HG03045 (cell line): Measurements from ENCODE around the gene AHRR.

Source experiments
- ATAC-seq: cut with Tn5 transposase; IDR thresholded peaks from one replicate; pipeline ENCODE4 v1.9.1; 2021; ENCODE audit warnings: mild to moderate bottlenecking, moderate library complexity; ENCODE audit not compliant: unreplicated experiment

Gene AHRR

DNA sequence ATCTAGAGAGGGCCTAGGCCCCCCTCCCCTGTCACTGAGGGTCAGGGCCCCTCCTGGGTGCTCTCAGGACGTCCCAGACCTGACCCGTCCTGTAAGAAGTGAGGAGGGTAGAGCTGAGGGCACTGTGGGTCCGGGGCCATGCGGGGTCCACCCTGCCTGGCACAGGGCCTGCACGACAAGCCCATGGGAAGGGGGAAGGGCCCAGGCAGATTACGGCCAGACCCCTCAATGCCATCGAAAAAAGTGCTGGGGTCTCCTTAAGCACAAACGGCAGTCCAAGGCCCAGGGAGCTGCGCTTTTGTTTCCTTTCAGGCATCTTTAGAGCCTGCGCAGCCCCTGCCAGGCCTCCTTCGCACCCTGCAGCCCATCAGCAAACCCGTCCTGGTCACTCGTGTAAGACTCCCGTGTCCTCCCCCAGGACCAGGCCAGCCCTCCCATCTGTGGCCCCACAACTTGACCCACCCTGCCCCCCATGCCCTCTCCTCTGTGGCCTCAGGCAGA, 117.0 kb downstream of the AHRR start:
- ATAC-seq = no peak

DNA sequence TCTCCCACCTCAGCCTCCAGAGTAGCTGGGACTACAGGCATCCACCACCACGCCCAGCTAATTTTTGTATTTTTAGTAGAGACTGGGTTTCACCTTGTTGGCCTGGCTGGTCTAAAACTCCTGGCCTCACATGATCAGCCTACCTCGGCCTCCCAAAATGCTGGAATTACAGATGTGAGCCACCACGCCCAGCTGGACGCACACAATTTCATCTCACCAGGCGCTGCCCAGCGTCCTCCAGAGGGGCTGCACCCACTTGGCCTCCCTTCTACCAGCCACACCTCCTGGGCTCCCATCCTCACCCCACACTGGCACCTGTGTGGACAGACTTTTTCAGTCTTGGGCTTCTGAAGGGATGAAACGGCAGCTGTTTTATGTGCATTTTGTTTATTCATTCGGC, 117.7 kb downstream of the AHRR start:
- no peak for ATAC-seq

DNA sequence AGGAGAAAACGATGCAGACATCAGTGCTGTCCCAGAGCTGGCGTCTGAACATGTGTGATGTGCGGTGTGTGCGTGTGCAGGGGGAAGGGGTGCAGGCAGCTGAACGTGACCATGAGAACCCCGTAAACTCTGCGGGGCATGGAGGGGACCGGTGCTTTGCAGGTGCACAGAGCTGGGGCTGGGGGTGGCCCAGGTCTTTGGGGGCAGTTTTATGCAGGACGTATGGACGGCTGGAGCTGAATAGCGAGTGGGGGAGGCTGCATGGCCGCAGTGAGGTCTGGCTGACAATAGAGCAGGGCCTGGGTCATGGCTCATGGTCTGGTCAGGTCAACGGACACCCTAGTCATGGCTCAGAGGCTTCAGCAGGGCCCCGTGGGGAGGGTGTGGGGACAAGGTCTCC, 118.1 kb downstream of the AHRR start:
- ATAC-seq = no peak

DNA sequence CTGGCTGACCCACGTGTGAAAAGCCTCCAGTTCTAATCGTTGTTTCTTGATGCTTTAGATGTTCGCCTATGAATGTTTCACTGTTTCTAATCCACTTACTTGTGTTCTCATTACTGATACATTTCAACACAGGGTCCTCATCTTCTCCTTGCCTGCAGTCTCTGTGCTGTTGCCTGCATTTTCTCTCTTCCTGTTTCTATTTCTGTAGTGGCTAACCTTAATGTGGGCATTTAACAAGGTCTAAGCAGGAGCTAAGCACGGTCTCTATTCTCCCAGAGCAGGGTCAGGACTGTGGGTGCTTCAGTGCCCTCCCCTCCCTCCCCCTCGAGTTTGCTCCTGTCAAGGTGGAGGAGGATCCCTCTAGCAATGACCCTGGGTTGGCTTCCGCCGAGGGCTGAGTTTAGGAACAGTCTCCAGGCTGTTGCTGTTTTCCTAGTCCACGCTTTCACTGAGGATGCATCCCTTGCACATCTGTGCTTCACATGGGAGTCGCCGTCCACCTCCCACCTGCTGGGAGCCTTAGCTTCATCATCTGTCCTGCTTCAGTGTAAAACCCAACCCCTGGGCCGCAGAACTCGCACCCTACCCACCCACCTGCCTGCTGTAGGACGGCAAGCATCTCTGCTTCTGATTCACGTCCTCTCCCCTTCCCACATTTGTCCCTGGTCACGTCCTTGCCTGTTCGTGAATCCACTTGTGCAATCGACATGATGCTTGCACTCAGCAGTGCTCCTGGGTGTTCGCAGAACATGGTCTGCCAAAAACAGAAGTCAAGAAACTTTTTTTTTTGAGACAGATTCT, 119.1 kb downstream of the AHRR start:
- no peak for ATAC-seq

DNA sequence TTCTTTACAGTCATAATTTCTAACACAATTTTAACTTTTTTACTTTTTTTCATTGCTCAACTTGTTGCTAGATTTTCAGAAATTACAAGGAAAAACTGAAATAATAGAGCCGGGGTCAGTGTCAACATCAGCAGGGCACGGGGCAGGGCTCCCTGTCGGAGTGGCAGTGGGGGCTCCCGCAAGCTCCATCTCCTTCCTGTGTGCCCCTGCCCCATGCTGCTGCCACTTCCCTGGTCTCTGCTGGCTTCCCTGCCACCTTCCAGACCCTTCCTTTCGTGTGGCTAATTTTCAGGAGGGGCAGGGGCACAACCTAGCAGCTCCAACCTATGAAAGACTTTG, 120.5 kb downstream of the AHRR start:
- no peak for ATAC-seq

DNA sequence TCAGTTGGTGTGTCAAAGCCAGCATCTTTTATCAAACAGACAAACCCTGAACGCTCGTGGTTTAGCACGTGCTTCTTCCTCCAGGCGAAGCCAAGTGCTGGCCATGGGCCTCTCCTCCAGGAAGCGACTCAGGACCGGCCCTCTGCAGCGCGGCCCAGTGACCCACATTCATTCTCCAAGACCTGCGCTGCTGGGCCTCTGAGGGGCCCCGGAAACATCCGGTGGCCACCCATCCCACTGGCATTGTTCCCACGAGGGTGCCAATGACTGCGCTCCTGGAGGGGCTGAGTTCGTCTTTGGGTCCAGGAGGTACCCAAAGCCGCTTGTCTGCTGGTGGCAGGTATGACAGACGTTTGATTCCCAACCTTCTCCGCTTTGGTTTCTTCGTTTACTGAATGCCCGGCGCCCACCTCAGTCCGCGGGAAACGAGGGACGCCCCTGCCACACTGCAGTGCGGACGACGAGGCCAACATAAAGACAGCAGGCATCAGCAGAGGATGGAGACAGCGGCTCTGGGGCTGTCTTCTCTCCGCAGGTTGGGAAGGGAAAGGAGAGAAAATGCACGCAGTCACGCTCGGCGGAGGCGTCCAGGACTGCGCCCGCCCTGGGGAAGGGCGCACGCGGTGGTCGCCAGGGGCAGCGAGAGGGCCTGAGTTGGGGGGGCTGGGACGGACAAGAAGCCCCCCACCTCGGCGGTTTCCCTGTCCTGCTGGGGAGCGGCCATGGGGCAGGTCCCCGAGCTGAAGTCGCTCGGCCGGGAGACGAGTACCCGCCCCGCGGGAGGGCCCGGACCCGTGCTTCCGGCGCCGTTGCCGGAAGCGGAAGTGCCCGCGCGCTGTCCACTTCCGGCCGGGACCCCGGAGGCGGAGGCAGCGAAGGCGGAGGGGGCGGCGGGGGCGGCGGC, 121.1 kb downstream of the AHRR start, which contains the start of gene EXOC3:
TSS of gene EXOC3 (plus strand) at position 842 of the 904 bp plus-strand sequence. CDS start 3,030 bp downstream, outside the sequence.
- peak; percentile 83 for ATAC-seq

DNA sequence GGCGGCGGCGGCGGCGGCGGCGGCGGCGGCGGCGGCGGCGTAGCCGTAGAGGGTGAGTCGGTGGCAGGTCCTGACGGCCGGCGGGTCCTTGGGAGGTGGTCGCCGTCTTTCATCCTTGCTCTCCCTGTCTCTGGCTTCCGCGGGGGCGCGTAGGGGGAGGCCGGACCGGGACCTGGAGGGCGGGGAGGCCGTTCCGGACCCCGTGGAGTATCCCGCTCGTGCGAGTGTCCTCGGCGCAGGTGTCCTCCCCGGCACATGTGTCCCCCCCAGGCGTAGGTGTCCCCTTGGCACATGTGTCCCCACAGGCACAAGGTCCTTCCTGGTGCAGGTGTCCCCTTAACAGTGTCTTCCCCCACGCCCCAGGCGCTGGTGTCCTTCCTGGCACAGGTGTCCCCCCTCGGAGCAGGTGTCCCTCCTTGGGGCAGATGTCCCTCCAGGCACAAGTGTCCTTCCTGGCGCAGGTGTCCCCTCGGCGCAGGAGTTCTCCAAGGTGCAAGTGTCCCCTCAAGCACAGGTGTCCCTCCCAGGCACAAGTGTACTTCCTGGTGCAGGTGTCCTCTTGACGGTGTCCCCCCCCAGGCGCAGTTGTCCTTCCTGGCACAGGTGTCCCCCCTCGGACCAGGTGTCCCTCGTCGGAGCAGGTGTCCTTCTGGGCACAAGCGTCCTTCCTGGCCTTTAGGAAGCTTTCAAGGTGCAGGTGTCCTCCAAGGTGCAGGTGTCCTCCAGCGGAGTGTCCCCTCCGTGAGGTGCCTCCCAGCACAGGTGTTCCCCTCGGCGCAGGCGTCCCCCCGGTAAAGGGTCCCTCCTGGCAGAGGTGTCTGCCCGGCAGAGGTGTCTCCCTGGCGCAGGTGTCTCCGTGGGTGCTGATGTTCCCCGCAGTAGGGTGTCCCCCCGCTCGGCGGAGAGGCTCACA, 122.0 kb downstream of the AHRR start:
- no peak for ATAC-seq

DNA sequence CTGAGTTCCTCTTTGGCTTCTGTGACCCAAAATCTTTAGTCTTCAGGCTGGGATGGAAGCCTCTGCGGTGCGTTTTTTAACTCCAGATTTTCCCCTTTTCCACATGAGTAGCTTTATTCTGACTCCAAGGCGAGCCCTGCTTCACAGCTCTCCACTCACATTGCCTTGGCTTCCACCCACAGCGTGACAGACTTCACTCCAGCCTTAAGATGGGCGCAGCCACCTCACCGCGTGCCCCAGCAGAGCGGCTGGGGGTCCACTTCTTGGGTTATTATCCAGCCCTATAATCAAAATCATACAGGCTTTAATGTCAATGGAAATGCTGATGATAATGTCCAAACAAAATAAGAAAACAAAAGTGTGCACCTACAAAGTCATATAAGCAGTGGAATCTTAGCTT, 122.7 kb downstream of the AHRR start:
- no peak for ATAC-seq

DNA sequence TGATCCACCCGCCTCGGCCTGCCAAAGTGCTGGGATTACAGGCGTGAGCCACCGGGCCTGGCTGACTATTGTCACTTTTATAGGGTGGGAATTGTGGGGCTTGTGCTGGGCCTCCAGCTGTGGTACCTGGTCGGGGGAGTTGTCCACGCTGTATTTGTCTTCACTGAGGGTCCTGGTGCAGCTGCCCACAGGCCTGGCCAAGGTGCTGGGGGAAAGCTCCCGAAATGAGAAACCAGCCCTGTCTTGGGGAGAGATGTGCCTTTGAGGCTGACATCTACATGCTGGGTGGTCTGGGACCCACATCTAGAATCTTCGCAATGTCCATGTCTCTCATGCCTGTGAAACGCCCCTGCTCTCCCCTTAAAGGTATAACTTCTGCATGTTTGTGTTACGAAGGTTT, 124.1 kb downstream of the AHRR start:
- ATAC-seq = no peak

DNA sequence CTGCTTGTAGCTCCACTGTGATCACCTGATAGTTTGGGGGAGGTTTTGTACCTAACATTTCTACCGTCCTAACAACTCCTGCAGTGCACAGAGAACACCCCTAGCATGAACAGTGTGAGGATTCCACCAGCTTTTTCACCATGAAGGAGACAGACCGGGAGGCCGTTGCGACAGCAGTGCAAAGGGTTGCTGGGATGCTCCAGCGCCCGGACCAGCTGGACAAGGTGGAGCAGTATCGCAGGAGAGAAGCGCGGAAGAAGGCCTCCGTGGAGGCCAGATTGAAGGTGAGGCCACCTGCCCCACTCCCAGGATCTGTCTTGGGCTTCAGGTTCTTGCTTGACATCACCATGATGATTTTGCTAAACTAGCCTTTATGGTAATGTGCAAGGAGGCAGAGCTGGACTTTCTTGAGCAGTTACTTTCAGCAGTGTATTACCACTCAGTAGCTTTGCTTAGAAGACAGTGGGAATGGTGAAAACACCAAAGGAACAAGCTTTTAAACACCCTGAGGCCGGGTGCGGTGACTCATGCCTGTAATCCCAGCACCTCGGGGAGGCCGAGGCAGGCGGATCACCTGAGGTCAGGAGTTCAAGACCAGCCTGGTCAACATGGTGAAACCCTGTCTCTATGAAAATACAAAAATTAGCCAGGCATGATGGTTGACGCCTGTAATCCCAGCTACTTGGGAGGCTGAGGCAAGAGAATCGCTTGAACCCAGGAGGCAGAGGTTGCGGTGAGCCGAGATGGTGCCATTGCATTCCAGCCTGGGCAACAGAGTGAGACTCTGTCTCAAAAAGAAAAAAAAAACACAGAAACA, 124.8 kb downstream of the AHRR start:
- no peak for ATAC-seq

DNA sequence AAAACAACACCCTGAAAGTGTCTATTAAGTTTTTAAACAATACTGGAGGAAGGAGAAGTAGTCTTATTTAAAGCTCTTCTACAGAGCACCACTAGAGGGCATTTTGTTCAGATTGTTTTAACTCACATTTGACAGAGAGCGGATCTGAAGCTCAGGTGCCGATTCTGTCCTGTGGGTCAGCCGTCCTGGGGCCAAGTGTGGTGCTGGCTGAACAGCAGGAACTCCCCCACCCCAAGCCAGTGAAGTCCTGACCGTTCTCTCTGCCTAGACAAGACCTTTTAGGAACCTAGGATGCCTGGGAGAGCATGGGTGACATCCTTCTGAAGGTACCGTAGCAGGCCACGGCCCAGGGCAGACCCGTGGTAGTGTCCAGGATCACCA, 125.4 kb downstream of the AHRR start:
- no peak for ATAC-seq

DNA sequence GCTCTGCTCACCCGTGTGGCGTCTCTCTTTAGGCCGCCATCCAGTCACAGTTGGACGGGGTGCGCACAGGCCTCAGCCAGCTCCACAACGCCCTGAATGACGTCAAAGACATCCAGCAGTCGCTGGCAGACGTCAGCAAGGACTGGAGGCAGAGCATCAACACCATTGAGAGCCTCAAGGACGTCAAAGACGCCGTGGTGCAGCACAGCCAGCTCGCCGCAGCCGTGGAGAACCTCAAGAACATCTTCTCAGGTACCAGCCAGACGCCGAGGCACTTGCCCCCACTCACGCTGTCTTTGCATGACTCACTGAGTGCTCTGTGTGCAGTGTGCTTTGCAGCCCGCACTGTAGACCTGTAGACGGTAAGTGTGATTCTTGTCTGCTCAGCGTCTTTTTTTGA, 126.0 kb downstream of the AHRR start:
- no peak for ATAC-seq

DNA sequence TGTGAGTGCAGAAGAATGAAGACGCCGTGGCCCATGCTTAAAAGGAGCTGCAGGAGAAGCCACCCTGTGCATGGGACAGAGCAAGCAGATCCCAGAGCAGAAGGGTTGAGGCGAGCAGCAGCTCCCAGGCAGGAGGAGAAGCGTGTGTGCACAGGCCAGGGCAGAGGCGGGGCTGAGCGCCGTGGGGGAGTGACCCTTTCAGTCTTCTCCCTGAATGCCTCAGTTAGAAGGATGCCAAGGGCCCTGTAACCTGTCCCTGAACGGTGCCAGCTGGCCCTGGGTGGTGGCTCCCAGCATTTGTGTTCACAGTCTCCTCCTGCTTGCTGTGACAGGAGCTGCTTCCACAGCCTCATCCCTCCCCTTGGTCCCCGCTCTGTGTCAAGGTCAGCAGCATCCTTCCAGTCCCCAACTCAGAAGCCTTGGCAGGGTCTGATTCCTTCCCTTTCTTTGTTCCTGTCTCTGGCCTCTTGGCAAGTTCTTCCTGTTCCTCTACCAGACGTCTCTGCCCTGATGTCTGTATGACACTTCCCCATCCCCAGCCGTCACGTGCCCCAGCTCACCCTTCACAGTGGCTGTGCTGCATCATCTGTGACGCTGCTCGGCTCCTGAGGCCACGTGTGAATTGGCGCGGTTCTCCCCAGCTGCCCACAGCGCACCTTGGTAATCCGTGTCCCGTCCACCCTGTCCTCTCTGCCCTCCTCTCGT, 126.7 kb downstream of the AHRR start:
- no peak for ATAC-seq

DNA sequence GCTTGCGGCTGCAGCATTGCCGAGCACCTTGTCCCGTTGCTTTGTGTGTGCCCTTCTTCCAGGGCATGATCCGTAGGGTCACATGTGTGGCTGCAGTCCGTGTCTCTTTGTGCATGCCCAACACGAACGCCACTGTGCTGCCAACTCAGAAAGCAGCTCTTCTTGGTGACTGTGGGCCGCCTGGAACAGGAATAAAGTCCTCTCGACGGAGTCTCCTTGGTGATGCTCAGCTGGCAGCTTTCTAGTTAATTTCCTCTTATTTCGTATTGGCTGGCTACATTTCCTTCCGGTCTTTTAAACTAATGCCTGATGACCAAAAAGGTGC, 127.2 kb downstream of the AHRR start:
- ATAC-seq = no peak

DNA sequence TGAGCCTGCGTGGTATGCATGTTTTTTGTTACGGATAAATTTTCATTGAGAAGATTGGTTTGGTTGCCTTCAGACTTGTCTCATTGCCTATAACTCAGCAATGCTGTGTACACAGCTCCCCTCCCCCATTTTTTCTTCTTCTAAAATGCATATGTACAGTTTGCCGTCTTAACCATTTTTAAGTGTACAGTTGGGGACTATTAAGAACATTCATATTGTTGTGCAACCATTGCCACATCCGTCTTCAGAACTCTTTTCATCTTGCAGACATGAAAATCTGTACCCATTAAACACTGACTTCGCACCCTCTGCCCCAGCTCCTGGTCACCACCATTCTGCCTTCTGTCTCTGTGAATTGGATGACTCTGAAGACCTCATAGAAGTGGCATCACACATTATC, 127.6 kb downstream of the AHRR start:
- no peak for ATAC-seq

DNA sequence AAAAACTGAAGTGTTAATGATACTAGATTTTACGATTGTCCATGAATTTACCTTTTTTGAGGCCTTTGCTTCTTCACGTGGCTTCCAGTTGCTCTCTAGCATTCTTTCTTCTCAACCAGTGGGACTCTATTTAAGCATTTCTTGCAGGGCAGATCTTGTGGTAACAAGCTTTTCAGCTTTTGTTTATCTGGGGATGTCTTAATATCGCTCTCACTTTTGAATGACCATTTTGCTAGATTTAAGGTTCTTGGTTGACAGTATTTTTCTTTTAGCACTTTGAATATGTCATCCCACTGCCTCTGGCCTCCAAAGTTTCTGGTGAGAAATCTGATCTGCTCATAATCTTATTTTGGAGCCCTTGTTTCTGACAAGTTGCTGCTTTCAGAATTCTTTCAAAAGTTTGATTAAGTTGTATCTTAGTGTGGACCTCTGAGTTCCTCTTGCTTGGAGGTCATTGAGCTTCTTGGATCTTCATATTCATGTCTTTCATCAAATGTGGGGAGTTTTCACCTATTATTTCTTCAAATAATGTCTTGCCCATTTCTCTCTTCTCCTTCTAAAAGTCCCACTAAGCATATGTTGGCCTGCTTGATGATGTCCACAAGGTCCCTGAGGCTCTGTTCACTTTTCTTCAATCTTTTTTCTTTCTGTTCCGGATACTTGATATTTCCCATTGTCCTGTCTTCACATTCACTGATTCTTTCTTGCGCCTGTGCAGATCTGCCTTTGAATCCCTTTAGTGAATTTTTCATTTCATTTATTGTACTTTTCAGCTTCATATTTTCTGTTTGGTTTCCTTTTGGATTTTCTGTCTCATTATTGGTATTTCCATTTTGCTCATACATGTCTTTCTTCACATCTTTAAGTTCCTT, 130.3 kb downstream of the AHRR start:
- no peak for ATAC-seq

DNA sequence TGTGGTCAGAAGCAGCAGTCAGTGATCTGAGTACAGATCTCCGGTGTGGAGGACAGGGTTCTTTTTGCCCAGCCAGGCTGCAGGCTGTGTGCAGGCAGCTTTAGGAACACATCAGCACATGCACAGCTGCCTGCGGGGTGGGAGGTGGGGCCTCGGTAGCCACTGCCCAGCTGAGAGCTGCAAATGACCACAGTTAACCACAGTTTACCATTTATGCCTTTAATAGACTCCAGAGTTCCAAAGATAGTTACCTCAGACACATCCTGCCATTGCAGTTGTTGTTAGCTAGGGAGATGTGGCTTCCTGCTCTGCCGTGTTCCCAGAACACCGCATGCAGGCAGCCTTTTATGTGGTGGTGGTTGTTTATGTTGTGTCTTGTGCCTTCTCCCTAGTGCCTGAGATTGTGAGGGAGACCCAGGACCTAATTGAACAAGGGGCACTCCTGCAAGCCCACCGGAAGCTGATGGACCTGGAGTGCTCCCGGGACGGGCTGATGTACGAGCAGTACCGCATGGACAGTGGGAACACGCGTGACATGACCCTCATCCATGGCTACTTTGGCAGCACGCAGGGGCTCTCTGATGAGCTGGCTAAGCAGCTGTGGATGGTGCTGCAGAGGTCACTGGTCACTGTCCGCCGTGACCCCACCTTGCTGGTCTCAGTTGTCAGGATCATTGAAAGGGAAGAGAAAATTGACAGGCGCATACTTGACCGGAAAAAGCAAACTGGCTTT, 131.6 kb downstream of the AHRR start:
- ATAC-seq = no peak
